ENCODE data around the gene ESRRB.
A peak's percentile ranks its signal among the peaks of the same experiment; 100 is the strongest.

ESRRB gene

GRCh38 chr14:76456891-76457586 lies 81.1 kb downstream of the ESRRB start:
- DNase-seq, result no peak

- DNase-seq, result no peak
Observed at GRCh38 chr14:76457841-76458240, 81.9 kb downstream of the ESRRB start.

- no peak for DNase-seq
Observed at GRCh38 chr14:76461886-76462285, 85.9 kb downstream of the ESRRB start.

GRCh38 chr14:76462330-76462729 lies 86.4 kb downstream of the ESRRB start:
- no peak for DNase-seq

- no peak for DNase-seq
Observed at GRCh38 chr14:76463105-76463504, 87.2 kb downstream of the ESRRB start.

- DNase-seq, result no peak
Observed at GRCh38 chr14:76464856-76465255, 88.9 kb downstream of the ESRRB start.

GRCh38 chr14:76465664-76466063 lies 89.7 kb downstream of the ESRRB start:
- no peak for DNase-seq

- DNase-seq, result no peak
Observed at GRCh38 chr14:76467711-76468155, 91.8 kb downstream of the ESRRB start.

- no peak for DNase-seq
Observed at GRCh38 chr14:76472199-76472723, 96.3 kb downstream of the ESRRB start.

- DNase-seq, result peak; percentile 25 to 56
Observed at GRCh38 chr14:76473481-76474263, 97.7 kb downstream of the ESRRB start.

- no peak for DNase-seq
Observed at GRCh38 chr14:76480426-76480825, 104.5 kb downstream of the ESRRB start.

GRCh38 chr14:76484355-76484754 lies 108.4 kb downstream of the ESRRB start:
- no peak for DNase-seq

GRCh38 chr14:76486251-76486743 lies 110.4 kb downstream of the ESRRB start:
- DNase-seq, result peak; percentile 77 to 87

- DNase-seq, result no peak
Observed at GRCh38 chr14:76488551-76488950, 112.6 kb downstream of the ESRRB start.

GRCh38 chr14:76489667-76490066 lies 113.7 kb downstream of the ESRRB start:
- no peak for DNase-seq

- DNase-seq, result no peak
Observed at GRCh38 chr14:76490111-76490510, 114.2 kb downstream of the ESRRB start.

- no peak for DNase-seq
Observed at GRCh38 chr14:76490735-76491134, 114.8 kb downstream of the ESRRB start.

GRCh38 chr14:76491172-76491930 lies 115.4 kb downstream of the ESRRB start:
- DNase-seq, result no peak

- DNase-seq, result no peak
Observed at GRCh38 chr14:76495983-76496382, 120.0 kb downstream of the ESRRB start.

GRCh38 chr14:76496595-76496994 lies 120.7 kb downstream of the ESRRB start:
- no peak for DNase-seq

- DNase-seq, result peak in 1 of 2 experiments; percentile 10
Observed at GRCh38 chr14:76497550-76498462, 121.9 kb downstream of the ESRRB start.

GRCh38 chr14:76498463-76498935 lies 122.6 kb downstream of the ESRRB start:
- no peak for DNase-seq
